Activated CD8-positive, alpha-beta T cell treated with anti-CD3 and anti-CD28 coated beads, Interleukin-2, amount 10 ng/mL, durations not matched to agents 7 days and 5 days (primary cell): ENCODE results near the gene TCTN1. TPM values are rescaled to one million over a fixed set of nuclear protein-coding genes. Genes with fewer than 3 reads are reported as not detected.
A peak's percentile ranks its signal among the peaks of the same experiment; 100 is the strongest.

Experiments
- ATAC-seq: fragments of 150-1000 bp; cut with Tn5 transposase; one replicate; pipeline ENCODE4 v1.10.0; 2021; ENCODE audit warnings: moderate library complexity
- CTCF ChIA-PET: fragments of 350-600 bp; sonication (Branson Sonifier 250); formaldehyde crosslinking; loops from one replicate; lab custom pipeline; 2021; ENCODE audit warnings: antibody characterized with exemption; lab: Charles Lee
- POLR2A ChIA-PET: fragments of 350-600 bp; sonication (Branson Sonifier 250); formaldehyde crosslinking; loops from one replicate; lab custom pipeline; 2021; ENCODE audit warnings: antibody characterized with exemption; lab: Charles Lee
- DNase-seq: peaks from one replicate; pipeline ENCODE4 v3.0.0-alpha.2; 2020
- H3K27ac Mint-ChIP-seq: one replicate; pipeline ENCODE4 v1.8.0; 2021; ENCODE audit warnings: mild to moderate bottlenecking, mixed read lengths
- H3K27me3 Mint-ChIP-seq: one replicate; pipeline ENCODE4 v1.8.0; 2021; ENCODE audit warnings: low read depth, mixed read lengths
- H3K36me3 Mint-ChIP-seq: one replicate; pipeline ENCODE4 v1.8.0; 2021; ENCODE audit warnings: low read depth, mixed read lengths
- H3K4me1 Mint-ChIP-seq: one replicate; pipeline ENCODE4 v1.8.0; 2021; ENCODE audit warnings: low read depth, mixed read lengths
- H3K4me3 Mint-ChIP-seq: one replicate; pipeline ENCODE4 v1.8.0; 2021; ENCODE audit warnings: mild to moderate bottlenecking, mixed read lengths
- H3K9me3 Mint-ChIP-seq: one replicate; pipeline ENCODE4 v1.8.0; 2022; ENCODE audit warnings: mixed read lengths; ENCODE audit not compliant: insufficient read depth
- total RNA-seq, 2 experiments: library from RNA; stranded (reverse); gene quantifications; one replicate each; pipeline ENCODE4 v1.2.3, GENCODE V29; 2021

Gene TCTN1
- total RNA-seq, 2 experiments from 2014 or later: 5.9 to 7.9 TPM

DNA sequence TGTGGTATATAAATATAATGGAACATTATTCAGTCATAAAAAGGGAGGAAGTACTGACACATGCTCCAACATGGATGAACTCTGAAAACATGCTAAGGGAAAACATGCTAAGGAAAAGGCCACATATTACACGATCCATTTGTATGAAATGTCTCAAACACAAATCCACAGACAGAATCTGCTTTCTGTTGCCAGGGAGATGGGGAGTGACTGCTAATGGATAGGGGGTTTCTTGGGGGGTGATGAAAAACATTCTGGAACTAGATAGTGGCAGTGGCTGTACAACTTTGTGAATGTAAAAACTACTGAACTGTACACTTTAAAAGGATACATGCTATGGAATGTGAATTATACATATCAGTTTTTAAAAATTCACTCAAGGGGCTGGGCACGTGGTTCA, 37.4 kb upstream of the TCTN1 start:
- Mint-ChIP-seq H3K27ac (no peak overlapping the region), H3K27me3 (no peaks in the 10 kb centered on the region), H3K36me3 (peaks cover 50% of the 10 kb centered on the region), H3K4me3 (no peak overlapping the region), H3K4me1 (peaks cover 62% of the 10 kb centered on the region), H3K9me3 (peaks cover 9% of the 10 kb centered on the region)
- ATAC-seq: no peak
- ChIA-PET POLR2A (interaction anchor here (0.8 to 2.8 kb wide), 6 partner anchors 9 to 126 kb away, joined by 3 to 9 read pairs (median 4); partner anchors contain the start of genes ARPC3, FAM216A and GPN3), CTCF (interaction anchor here (0.9 to 5.7 kb wide), 8 partner anchors 10 to 126 kb away, joined by 3 to 40 read pairs (median 8); partner anchors contain the start of genes ARPC3, FAM216A and GPN3)
- no peak for DNase-seq

DNA sequence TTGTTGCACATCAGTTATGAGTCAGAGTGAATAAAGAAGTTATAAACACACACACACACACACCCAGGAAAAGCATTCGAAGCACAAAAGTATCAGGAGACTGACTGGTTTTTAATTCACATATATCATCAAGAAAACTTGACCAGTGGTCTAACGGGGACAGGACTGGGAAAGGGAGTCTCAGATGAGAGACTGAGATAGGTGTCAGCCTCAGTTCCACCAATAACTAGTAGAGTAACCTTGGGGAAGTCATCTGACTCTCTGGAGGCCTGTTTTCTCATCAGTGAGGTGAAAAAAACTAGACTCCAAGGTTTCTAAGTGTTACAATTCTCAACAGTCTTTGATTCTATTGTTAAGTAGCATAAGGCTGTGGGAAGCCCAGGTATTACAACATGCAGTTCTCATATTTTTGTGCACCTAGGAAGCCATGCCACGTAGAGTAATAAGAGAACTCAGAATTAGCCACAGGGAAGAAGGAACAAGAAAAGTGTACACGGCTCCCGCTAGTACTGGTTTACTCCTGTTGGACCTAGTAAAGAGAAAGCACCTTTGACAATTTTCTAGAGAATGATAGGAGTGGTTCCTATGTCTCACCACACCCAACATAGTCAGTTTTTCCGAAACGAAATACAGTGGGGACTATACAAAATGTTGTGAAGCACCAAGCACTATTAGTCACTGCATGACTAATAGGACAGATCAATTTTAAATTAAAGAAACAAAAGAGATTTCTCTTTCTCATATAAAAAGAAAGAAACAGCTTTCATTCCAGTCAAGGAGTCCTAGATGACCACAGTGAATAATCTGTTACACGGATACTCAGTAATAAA, 35.9 kb upstream of the TCTN1 start:
- peak overlapping the region; percentile 50 for H3K4me3 Mint-ChIP-seq
- ChIA-PET CTCF (interaction anchor here (0.9 to 4.9 kb wide), 8 partner anchors 9 to 146 kb away, joined by 3 to 32 read pairs (median 4); partner anchors contain the start of gene ARPC3), POLR2A (interaction anchor here (1.2 to 1.4 kb wide), 2 partner anchors 12 to 34 kb away, joined by 3 read pairs; no protein-coding TSS in a partner anchor)
- H3K9me3 Mint-ChIP-seq: no peaks in the 10 kb centered on the region
- H3K27ac Mint-ChIP-seq: peak overlapping the region; percentile 91
- ATAC-seq (peak; percentile 41), DNase-seq (peak; percentile 53)
- peaks cover 66% of the 10 kb centered on the region for H3K4me1 Mint-ChIP-seq
- H3K36me3 Mint-ChIP-seq: peaks cover 43% of the 10 kb centered on the region
- H3K27me3 Mint-ChIP-seq: no peaks in the 10 kb centered on the region

DNA sequence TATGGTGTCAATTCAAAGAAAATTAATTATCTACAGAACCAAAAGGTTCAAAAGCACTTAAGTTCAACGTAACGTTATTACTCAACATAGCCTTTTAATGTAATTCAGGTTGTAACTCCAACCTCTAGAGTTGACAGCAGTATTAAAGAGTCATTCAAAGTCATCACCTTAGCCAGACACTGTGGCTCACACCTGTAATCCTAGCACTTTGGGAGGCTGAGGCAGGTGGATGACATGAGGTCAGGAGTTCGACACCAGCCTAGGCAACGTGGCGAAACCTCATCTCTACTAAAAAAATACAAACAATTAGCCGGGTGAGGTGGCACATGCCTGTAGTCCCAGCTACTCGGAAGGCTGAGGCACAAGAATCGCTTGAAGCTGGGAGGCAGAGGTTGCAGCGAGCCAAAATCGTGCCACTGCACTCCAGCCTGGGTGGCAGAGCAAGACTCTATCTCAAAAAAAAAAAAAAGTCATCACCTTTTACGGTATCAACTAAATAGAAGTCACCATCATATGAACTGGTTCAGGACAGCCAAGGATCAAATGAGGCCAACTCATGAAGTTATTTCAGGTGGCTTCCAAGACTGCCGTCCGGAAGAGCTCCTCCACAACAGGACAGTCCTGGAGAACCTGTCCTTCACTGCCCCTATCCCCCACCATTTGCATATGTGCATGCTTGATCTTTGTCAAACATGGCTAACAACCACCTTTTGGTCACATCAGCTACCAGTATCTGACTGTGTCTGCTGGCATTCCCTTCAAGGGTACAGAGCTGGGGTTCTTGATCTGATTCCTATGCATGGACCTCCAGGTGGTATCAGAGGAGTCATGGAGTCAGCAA, 35.0 kb upstream of the TCTN1 start:
- Mint-ChIP-seq H3K4me3 (peak overlapping the region; percentile 50), H3K36me3 (peaks cover 38% of the 10 kb centered on the region), H3K4me1 (peaks cover 73% of the 10 kb centered on the region), H3K27me3 (no peaks in the 10 kb centered on the region), H3K9me3 (no peaks in the 10 kb centered on the region), H3K27ac (peak overlapping the region; percentile 91)
- CTCF ChIA-PET: interaction anchor here (0.8 to 4.9 kb wide), 12 partner anchors 10 to 147 kb away, joined by 3 to 32 read pairs (median 4); partner anchors contain the start of genes ARPC3, FAM216A and GPN3
- no peak for ATAC-seq
- POLR2A ChIA-PET: interaction anchor here (0.6 to 1.4 kb wide), 7 partner anchors 13 to 77 kb away, joined by 3 to 4 read pairs (median 3); partner anchors contain the start of genes RAD9B and VPS29
- no peak for DNase-seq

DNA sequence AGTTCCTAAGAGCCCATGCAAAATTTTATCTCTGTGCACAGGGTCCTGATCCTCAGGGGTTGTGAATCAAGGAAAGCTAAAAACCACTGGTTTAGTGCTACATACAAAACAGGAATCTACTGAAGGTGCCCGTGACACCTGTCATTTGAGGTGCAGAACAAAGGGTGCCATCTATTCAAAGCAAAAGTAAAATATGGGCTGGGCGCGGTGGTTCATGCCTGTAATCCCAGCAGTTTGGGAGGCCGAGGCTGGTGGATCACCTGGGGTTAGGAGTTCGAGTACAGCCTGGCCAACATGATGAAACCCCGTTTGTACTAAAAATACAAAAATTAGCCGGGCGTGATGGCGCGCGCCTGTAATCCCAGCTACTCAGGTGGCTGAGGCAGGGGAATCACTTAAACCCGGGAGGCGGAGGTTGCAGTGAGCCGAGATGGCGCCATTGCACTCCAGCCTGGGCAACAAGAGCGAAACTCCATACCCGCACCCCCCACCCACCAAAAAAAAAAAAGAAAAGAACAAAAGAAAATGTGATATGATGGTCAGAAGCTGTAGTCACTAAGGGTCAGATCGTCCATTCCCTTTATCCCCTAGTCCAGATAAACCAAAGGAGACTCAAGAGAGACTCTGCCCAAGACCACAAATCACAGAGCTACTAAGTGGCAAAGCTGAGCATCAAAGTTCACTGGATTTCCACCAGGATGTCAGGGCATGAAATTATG, 34.2 kb upstream of the TCTN1 start:
- peak overlapping the region; percentile 50 for H3K4me3 Mint-ChIP-seq
- DNase-seq (no peak), ATAC-seq (no peak)
- H3K27ac Mint-ChIP-seq: peak overlapping the region; percentile 91
- POLR2A ChIA-PET: interaction anchor here (0.6 to 1.4 kb wide), 5 partner anchors 16 to 77 kb away, joined by 3 to 4 read pairs (median 3); partner anchors contain the start of genes RAD9B and VPS29
- no peaks in the 10 kb centered on the region for H3K9me3 Mint-ChIP-seq
- no peaks in the 10 kb centered on the region for H3K27me3 Mint-ChIP-seq
- peaks cover 38% of the 10 kb centered on the region for H3K36me3 Mint-ChIP-seq
- peaks cover 81% of the 10 kb centered on the region for H3K4me1 Mint-ChIP-seq
- CTCF ChIA-PET: interaction anchor here (0.8 to 4.9 kb wide), 11 partner anchors 12 to 148 kb away, joined by 3 to 32 read pairs (median 4); partner anchors contain the start of genes ARPC3, FAM216A and GPN3

DNA sequence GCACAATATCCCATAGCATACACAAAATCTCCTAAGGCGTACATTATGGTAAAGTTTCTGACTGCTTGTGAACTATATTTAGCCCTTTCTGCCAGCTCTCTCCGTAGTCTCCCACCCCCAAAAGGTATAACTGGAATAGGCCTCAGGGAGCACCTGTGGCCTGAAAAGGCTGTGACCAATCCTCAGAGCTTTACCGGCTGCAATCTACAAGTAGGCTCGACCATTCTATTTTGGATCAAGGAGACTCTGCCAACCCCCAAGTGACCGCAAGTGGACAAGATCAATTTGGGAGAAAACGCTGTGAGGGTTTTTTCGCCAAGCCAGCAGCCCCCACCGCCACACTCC, 32.0 kb upstream of the TCTN1 start:
- ChIA-PET POLR2A (interaction anchor here (0.9 to 1.8 kb wide), 3 partner anchors 113 to 161 kb away, joined by 4 to 7 read pairs (median 5); partner anchors contain the start of genes ARPC3, FAM216A and PPP1CC), CTCF (interaction anchor here (0.6 to 4.9 kb wide), 4 partner anchors 19 to 113 kb away, joined by 3 to 32 read pairs (median 6); partner anchors contain the start of gene FAM216A)
- ATAC-seq: no peak
- no peaks in the 10 kb centered on the region for H3K27me3 Mint-ChIP-seq
- peak overlapping the region; percentile 92 for H3K4me3 Mint-ChIP-seq
- H3K9me3 Mint-ChIP-seq: no peaks in the 10 kb centered on the region
- no peak for DNase-seq
- peak overlapping the region; percentile 88 for H3K27ac Mint-ChIP-seq
- H3K36me3 Mint-ChIP-seq: peaks cover 33% of the 10 kb centered on the region
- H3K4me1 Mint-ChIP-seq: peaks cover 76% of the 10 kb centered on the region

DNA sequence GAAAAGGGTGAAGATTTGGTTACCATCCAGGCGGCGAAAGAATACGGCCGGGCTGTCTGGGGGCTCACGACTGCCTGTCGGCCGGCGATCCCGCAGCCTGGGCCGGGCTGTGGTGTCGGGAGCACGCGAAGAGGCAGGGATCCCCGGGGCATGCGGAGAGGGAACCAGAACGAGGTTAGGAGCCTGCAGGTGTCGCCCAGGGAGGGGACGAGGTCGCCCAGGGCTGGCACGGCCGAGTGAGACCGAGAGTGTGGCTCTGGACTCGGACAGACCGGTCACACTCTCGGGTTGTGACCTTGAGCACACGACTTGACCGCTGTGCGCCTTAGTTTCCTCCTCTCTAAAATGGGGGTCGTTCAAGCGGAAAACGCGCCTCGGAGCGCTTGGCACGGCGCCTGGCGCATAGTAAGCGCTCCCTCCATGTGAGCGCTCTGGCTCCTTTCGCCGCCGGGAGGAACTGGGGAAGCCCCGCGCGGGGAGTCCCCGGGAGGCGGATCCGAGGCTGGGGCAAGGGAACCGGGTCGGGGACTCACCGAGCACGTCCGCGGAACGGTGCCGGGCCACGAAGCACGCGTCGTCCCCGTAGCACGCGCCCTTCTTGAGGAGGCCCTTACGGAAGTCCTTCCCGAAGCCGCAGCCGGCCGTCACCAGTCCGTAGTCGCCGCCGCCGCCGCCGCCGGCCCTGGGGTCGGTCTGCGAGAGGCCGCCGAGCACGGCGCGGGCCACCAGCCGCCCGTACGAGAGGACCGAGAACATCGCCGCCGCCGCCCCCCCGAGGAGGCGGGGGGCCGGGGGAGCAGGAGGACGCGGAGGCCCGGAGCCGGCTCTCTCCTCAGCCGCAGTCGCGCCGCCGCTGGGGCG, 31.4 kb upstream of the TCTN1 start:
- no peaks in the 10 kb centered on the region for H3K27me3 Mint-ChIP-seq
- POLR2A ChIA-PET: interaction anchor here (0.9 to 1.8 kb wide), 3 partner anchors 113 to 160 kb away, joined by 4 to 7 read pairs (median 5); partner anchors contain the start of genes ARPC3, FAM216A and PPP1CC

DNA sequence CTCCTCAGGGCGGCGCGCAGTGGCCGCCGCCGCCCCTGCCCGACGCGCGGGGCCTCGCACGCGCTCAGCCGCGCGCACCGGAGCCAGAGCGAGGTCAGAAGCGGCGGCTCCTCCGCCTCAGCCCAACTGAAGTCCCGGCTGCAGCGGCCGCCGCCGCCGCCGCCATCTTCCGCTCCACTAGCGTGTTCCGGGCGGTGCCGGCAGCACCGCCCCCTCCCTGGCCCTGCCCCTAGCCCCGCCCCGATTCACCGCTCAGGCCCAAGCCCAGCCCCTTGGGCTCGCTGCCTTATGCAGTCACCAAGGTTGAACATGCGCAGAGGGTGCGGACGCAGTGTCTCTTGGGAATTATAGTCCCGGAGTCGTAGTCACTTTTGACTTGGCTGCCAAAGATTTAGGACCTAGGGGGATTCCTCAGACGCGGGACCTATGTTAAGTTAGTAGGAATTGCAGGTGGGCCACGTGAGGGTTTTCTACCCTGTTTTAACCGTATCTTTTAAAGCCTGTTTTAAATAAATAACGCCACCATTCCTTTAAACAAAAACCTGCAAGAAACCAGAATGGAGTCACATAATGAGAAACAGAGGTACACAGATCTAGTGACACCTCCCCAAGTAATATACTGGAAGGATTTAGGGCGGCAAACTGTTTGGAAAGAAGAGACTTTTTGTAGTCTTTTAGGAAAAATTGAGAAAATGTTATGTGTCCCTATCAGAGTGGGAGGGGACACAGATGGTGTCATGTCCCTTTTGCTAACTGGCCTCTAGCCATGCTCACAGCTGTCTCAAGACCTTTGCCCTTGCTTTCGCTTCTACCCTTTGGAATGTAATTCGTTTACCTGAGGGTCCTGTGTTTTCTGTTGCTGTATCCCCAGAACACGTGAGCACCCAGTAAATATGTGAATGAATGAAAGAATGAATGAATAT, 30.5 kb upstream of the TCTN1 start, which contains the start of gene PPTC7:
Gene PPTC7 (minus strand): TSS at position 182 of the 923 bp plus-strand sequence. CDS start 287 bp downstream, outside the sequence.
- POLR2A ChIA-PET: interaction anchor here (1.5 kb wide), 1 partner anchor 81 kb away, joined by 3 read pairs; the partner anchor contains the start of genes RAD9B and VPS29
- Mint-ChIP-seq H3K36me3 (peaks cover 26% of the 10 kb centered on the region), H3K4me3 (peak within 1 kb of the TSS; percentile 92), H3K9me3 (no peaks in the 10 kb centered on the region), H3K27ac (peak within 1 kb of the TSS; percentile 88), H3K27me3 (no peaks in the 10 kb centered on the region), H3K4me1 (peaks cover 64% of the 10 kb centered on the region)
- peak; percentile 98 for DNase-seq
- CTCF ChIA-PET: interaction anchor here (2.2 to 4.4 kb wide), 3 partner anchors 17 to 133 kb away, joined by 12 to 47 read pairs (median 22); partner anchors contain the start of gene ARPC3
- ATAC-seq: peak; percentile 95

More for the DNA sequence above, 31.4 kb upstream of the TCTN1 start:
- peak; percentile 47 for ATAC-seq
- peak overlapping the region; percentile 88 for H3K27ac Mint-ChIP-seq
- peak overlapping the region; percentile 92 for H3K4me3 Mint-ChIP-seq
- no peaks in the 10 kb centered on the region for H3K9me3 Mint-ChIP-seq
- peaks cover 32% of the 10 kb centered on the region for H3K36me3 Mint-ChIP-seq
- DNase-seq: peak; percentile 69
- peaks cover 73% of the 10 kb centered on the region for H3K4me1 Mint-ChIP-seq
- CTCF ChIA-PET: interaction anchor here (1.5 to 4.9 kb wide), 2 partner anchors 19 to 30 kb away, joined by 7 to 32 read pairs; no protein-coding TSS in a partner anchor

DNA sequence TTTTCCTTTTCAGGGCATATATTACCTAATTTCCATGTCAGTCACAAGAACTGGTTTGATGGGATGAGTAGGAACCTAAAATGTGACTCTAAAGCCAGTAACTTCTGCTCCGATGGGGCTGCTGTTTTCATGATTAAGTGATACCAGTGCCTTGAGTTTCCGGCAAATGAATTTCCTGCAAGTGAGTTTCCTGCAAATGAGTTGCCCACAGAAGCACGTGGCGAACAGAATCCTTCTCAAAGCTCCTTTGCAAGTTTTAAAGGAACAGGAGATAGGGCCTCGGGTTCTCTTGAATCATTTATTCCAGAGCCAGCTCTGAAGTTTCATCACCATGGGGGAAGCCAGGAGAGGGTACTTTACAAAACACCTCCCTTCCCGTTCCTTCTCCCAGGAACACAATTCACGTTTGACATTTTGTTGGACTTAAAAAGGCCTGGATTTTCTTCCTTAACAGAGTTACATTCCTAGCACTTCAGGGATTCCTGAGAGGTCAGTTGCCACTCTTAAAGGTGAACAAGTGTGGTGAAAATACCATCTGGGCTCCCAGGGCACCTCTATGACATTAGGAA, 28.6 kb upstream of the TCTN1 start:
- DNase-seq (peak; percentile 59), ATAC-seq (no peak)
- Mint-ChIP-seq H3K4me1 (peaks cover 45% of the 10 kb centered on the region), H3K36me3 (peaks cover 17% of the 10 kb centered on the region), H3K4me3 (peak overlapping the region; percentile 68), H3K27ac (peak overlapping the region; percentile 90), H3K27me3 (no peaks in the 10 kb centered on the region), H3K9me3 (no peaks in the 10 kb centered on the region)
- ChIA-PET POLR2A (interaction anchor here (0.8 to 2.6 kb wide), 7 partner anchors 9 to 1545 kb away, joined by 3 to 9 read pairs (median 6); partner anchors contain the start of genes ARPC3, FAM216A, GPN3 and RAD9B), CTCF (interaction anchor here (1.2 to 4.4 kb wide), 8 partner anchors 10 to 156 kb away, joined by 3 to 47 read pairs (median 6); partner anchors contain the start of genes ARPC3, FAM216A and GPN3)
